Measurements from ENCODE around the gene APBB1IP.

GRCh38 chr10:26543567-26544306 is 105.6 kb downstream of the APBB1IP start:
- TF ChIP-seq CTCF (IDR thresholded peaks at IDR 0.05) (no peak), POLR2A (IDR thresholded peaks at IDR 0.05) (no peak)
